ENCODE measurements around the gene NHP2. TPM values are rescaled to one million over a fixed set of nuclear protein-coding genes. Genes with fewer than 3 reads are reported as not detected.

NHP2 gene
- total and polyA plus RNA-seq, 10 of the 15 experiments (the other 5 are each of a cell fraction or from before 2014, with no cell fraction given), result 39.2 to 513 (median 198) TPM

DNA sequence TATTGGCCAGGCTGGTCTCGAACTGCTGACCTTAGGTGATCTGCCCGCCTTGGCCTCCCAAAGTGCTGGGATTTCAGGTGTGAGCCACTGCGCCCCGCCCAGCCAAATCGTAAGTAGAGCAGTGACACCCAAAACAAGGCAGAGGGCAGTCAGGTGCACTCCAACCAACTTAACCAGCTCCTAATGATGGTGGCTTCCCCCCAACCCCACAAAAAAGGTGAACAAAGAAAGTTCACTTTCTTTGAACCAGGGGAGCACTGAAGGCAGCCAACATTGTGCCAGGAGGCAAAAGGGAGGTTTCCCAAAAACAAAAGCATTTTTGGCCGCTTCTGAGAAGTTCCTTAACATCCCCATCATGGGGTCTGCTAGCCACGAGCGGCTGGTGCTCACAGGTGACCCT lies 23.9 kb upstream of the NHP2 start (continued):
- TF ChIP-seq HDAC6 (IDR thresholded peaks at IDR 0.05; ENCODE audit: unreplicated experiment) (no peak), FOXM1 (IDR thresholded peaks at IDR 0.05; ENCODE audit: low read depth, low read length) (no peak), ESRRA (IDR thresholded peaks at IDR 0.05; ENCODE audit: low read length) (no peak), BRCA1 (IDR thresholded peaks at IDR 0.05; ENCODE audit: low read depth, low read length) (no peak), NBN (IDR thresholded peaks at IDR 0.05) (no peak), CREB1 (IDR thresholded peaks at IDR 0.05; ENCODE audit: low read depth) (no peak)
- TF ChIP-seq, protein P1, sequence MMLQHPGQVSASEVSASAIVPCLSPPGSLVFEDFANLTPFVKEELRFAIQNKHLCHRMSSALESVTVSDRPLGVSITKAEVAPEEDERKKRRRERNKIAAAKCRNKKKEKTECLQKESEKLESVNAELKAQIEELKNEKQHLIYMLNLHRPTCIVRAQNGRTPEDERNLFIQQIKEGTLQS (IDR thresholded peaks at IDR 0.05; ENCODE audit: borderline replicate concordance, extremely low read depth, low read depth, low read length), result no peak
- TF ChIP-seq, protein P2, sequence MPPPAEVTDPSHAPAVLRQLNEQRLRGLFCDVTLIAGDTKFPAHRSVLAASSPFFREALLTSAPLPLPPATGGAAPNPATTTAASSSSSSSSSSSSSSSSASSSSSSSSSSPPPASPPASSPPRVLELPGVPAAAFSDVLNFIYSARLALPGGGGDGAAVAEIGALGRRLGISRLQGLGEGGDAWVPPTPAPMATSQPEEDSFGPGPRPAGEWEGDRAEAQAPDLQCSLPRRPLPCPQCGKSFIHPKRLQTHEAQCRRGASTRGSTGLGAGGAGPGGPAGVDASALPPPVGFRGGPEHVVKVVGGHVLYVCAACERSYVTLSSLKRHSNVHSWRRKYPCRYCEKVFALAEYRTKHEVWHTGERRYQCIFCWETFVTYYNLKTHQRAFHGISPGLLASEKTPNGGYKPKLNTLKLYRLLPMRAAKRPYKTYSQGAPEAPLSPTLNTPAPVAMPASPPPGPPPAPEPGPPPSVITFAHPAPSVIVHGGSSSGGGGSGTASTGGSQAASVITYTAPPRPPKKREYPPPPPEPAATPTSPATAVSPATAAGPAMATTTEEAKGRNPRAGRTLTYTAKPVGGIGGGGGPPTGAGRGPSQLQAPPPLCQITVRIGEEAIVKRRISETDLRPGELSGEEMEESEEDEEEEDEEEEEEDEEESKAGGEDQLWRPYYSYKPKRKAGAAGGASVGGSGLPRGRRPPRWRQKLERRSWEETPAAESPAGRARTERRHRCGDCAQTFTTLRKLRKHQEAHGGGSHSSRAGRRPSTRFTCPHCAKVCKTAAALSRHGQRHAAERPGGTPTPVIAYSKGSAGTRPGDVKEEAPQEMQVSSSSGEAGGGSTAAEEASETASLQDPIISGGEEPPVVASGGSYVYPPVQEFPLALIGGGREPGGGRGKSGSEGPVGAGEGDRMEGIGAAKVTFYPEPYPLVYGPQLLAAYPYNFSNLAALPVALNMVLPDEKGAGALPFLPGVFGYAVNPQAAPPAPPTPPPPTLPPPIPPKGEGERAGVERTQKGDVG (CRISPR knock-in tag; IDR thresholded peaks at IDR 0.05), result no peak
- TF ChIP-seq, protein P3, sequence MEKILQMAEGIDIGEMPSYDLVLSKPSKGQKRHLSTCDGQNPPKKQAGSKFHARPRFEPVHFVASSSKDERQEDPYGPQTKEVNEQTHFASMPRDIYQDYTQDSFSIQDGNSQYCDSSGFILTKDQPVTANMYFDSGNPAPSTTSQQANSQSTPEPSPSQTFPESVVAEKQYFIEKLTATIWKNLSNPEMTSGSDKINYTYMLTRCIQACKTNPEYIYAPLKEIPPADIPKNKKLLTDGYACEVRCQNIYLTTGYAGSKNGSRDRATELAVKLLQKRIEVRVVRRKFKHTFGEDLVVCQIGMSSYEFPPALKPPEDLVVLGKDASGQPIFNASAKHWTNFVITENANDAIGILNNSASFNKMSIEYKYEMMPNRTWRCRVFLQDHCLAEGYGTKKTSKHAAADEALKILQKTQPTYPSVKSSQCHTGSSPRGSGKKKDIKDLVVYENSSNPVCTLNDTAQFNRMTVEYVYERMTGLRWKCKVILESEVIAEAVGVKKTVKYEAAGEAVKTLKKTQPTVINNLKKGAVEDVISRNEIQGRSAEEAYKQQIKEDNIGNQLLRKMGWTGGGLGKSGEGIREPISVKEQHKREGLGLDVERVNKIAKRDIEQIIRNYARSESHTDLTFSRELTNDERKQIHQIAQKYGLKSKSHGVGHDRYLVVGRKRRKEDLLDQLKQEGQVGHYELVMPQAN (conservative IDR thresholded peaks at IDR 0.05), result no peak
